Measurements from ENCODE around the gene SLC35A4. TPM values are rescaled to one million over a fixed set of nuclear protein-coding genes. Genes with fewer than 3 reads are reported as not detected.
"Not testable (repeated sequence)": the region's sequence is repeated elsewhere in the genome, so short reads cannot be mapped to it uniquely, and the experiment has no call there.

The SLC35A4 gene
- total RNA-seq, 6 donors from 2014 or later: 30.4 to 92.3 (median 56.7) TPM

GRCh38 chr5:140598836-140599235, 34.2 kb downstream of the SLC35A4 start:
- 63 to 64% methylated on average over 2 of the region's 2 CpGs for WGBS, 2 donors
- ATAC-seq (ENCODE audit: low FRiP score in 2 of 2) (no peak), DNase-seq (no peak)
- Histone ChIP-seq H3K36me3 (no peaks in the 10 kb centered on the region), H3K4me1 (peaks cover 19 to 35% (median 28%) of the 10 kb centered on the region in 4 donors), H3K27me3 (no peaks in the 10 kb centered on the region), H3K4me3 (no peak overlapping the region), H3K27ac (no peak overlapping the region), H3K9me3 (no peaks in the 10 kb centered on the region)
- TF ChIP-seq EP300 (IDR thresholded peaks at IDR 0.05) (no peak), POLR2AphosphoS5 (IDR thresholded peaks at IDR 0.05) (no peak), CTCF (IDR thresholded peaks at IDR 0.05) (no peak), POLR2A (IDR thresholded peaks at IDR 0.05) (no peak)

- Histone ChIP-seq H3K4me1 (peaks cover 15 to 23% (median 22%) of the 10 kb centered on the region in 4 donors), H3K4me3 (no peak overlapping the region), H3K27ac (no peak overlapping the region), H3K27me3 (no peaks in the 10 kb centered on the region), H3K36me3 (no peaks in the 10 kb centered on the region), H3K9me3 (no peaks in the 10 kb centered on the region)
- DNase-seq: no peak
- TF ChIP-seq EP300 (IDR thresholded peaks at IDR 0.05): no peak
- TF ChIP-seq POLR2AphosphoS5 (IDR thresholded peaks at IDR 0.05): no peak
- TF ChIP-seq CTCF (IDR thresholded peaks at IDR 0.05): no peak
- no peak for TF ChIP-seq POLR2A (IDR thresholded peaks at IDR 0.05)
- no peak for ATAC-seq (ENCODE audit: low FRiP score in 2 of 2)
Observed at GRCh38 chr5:140600096-140600495, 35.5 kb downstream of the SLC35A4 start.

- DNase-seq: peak in 1 of 2 donors; percentile 54
- 76% methylated on average over 4 of the region's 4 CpGs for WGBS, 2 donors
- H3K27ac ChIP-seq: peak overlapping the region; percentile 24 to 86 (median 70)
- TF ChIP-seq POLR2AphosphoS5 (IDR thresholded peaks at IDR 0.05) (no peak), POLR2A (IDR thresholded peaks at IDR 0.05) (no peak)
- H3K36me3 ChIP-seq: no peaks in the 10 kb centered on the region
- ATAC-seq (ENCODE audit: low FRiP score in 2 of 2): peak in 1 of 2 donors; percentile 73
- H3K4me1 ChIP-seq: peaks cover 0 to 8% (median 7%) of the 10 kb centered on the region in 4 donors
- no peaks in the 10 kb centered on the region for H3K9me3 ChIP-seq
- H3K4me3 ChIP-seq: no peak overlapping the region
- no peaks in the 10 kb centered on the region for H3K27me3 ChIP-seq
Observed at GRCh38 chr5:140602147-140602546, 37.5 kb downstream of the SLC35A4 start.

- H3K27me3 ChIP-seq; H3K4me1 ChIP-seq; H3K36me3 ChIP-seq; H3K9me3 ChIP-seq; ATAC-seq (ENCODE audit: low FRiP score in 2 of 2); H3K4me3 ChIP-seq; DNase-seq: not testable (repeated sequence)
- H3K27ac ChIP-seq: peak overlapping the region in 3 of 4 donors; percentile 63 to 86 (median 80)
- 90 to 95% methylated on average over 4 of the region's 4 CpGs for WGBS, 2 donors
Observed at GRCh38 chr5:140603446-140603698, 38.7 kb downstream of the SLC35A4 start.

- no peak for TF ChIP-seq POLR2A (IDR thresholded peaks at IDR 0.05)
- TF ChIP-seq CTCF (IDR thresholded peaks at IDR 0.05): no peak
- TF ChIP-seq POLR2AphosphoS5 (IDR thresholded peaks at IDR 0.05): no peak
- no peak for TF ChIP-seq EP300 (IDR thresholded peaks at IDR 0.05)
- H3K9me3 ChIP-seq: no peaks in the 10 kb centered on the region
- H3K36me3 ChIP-seq: no peaks in the 10 kb centered on the region
- ATAC-seq (ENCODE audit: low FRiP score in 2 of 2) (no peak), DNase-seq (no peak)
- peak overlapping the region in 1 of 4 donors; percentile 86 for H3K27ac ChIP-seq
- 93 to 95% methylated on average over 2 of the region's 2 CpGs for WGBS, 2 donors
- no peaks in the 10 kb centered on the region for H3K27me3 ChIP-seq
- no peak overlapping the region for H3K4me3 ChIP-seq
- H3K4me1 ChIP-seq: peaks cover 0 to 13% (median 11%) of the 10 kb centered on the region in 4 donors
Observed at GRCh38 chr5:140603734-140604133, 39.1 kb downstream of the SLC35A4 start.

- no peak overlapping the region for H3K4me3 ChIP-seq
- peaks cover 13 to 34% (median 28%) of the 10 kb centered on the region in 4 donors for H3K4me1 ChIP-seq
- WGBS, 2 donors: 71 to 85% methylated on average over 3 of the region's 3 CpGs
- no peaks in the 10 kb centered on the region for H3K27me3 ChIP-seq
- H3K9me3 ChIP-seq: no peaks in the 10 kb centered on the region
- TF ChIP-seq POLR2A (IDR thresholded peaks at IDR 0.05): no peak
- no peak for TF ChIP-seq POLR2AphosphoS5 (IDR thresholded peaks at IDR 0.05)
- no peak for TF ChIP-seq EP300 (IDR thresholded peaks at IDR 0.05)
- no peak for TF ChIP-seq CTCF (IDR thresholded peaks at IDR 0.05)
- H3K36me3 ChIP-seq: no peaks in the 10 kb centered on the region
- H3K27ac ChIP-seq: no peak overlapping the region
- ATAC-seq (ENCODE audit: low FRiP score in 2 of 2): no peak
- DNase-seq: no peak
Observed at GRCh38 chr5:140605879-140606278, 41.3 kb downstream of the SLC35A4 start.
